ENCODE measurements around the gene KCNQ2. TPM values are rescaled to one million over a fixed set of nuclear protein-coding genes. Genes with fewer than 3 reads are reported as not detected.

Gene KCNQ2
- total and polyA plus RNA-seq, 8 donors = 0.03 to 2.2 (median 0.25) TPM; not detected in 5

GRCh38 chr20:63449796-63450730, 22.4 kb downstream of the KCNQ2 start:
- DNase-seq = no peak
- Histone ChIP-seq H3K27me3 (peaks cover 6 to 100% (median 68%) of the 10 kb centered on the region in 3 donors), H3K27ac (no peak overlapping the region), H3K9me3 (no peaks in the 10 kb centered on the region), H3K4me1 (peaks cover 3 to 16% (median 9%) of the 10 kb centered on the region in 4 donors), H3K4me3 (no peak overlapping the region), H3K36me3 (no peaks in the 10 kb centered on the region)
- 76 to 85% (median 78%) methylated on average over 13 to 30 of the region's 30 CpGs for WGBS, 5 donors
- intact Hi-C loops (cut with DNase I; ENCODE audit: low total_unique reads) = no loop called here
- TF ChIP-seq CTCF (IDR thresholded peaks at IDR 0.05) (no peak), EP300 (IDR thresholded peaks at IDR 0.05) (no peak), POLR2A (IDR thresholded peaks at IDR 0.05) (no peak), POLR2AphosphoS5 (IDR thresholded peaks at IDR 0.05) (no peak)

- TF ChIP-seq EP300 (IDR thresholded peaks at IDR 0.05) (no peak), CTCF (IDR thresholded peaks at IDR 0.05) (no peak), POLR2AphosphoS5 (IDR thresholded peaks at IDR 0.05) (no peak), POLR2A (IDR thresholded peaks at IDR 0.05) (no peak)
- H3K9me3 ChIP-seq = no peaks in the 10 kb centered on the region
- intact Hi-C loops (cut with DNase I; ENCODE audit: low total_unique reads) = no loop called here
- peaks cover 6 to 98% (median 58%) of the 10 kb centered on the region in 3 donors for H3K27me3 ChIP-seq
- peaks cover 0 to 9% (median 3%) of the 10 kb centered on the region in 4 donors for H3K4me1 ChIP-seq
- H3K4me3 ChIP-seq = no peak overlapping the region
- no peak for DNase-seq
- no peaks in the 10 kb centered on the region for H3K36me3 ChIP-seq
- H3K27ac ChIP-seq = no peak overlapping the region
- 77 to 84% (median 81%) methylated on average over 5 of the region's 5 CpGs for WGBS, 5 donors
Observed at GRCh38 chr20:63449025-63449424, 23.4 kb downstream of the KCNQ2 start.

GRCh38 chr20:63448031-63448430, 24.4 kb downstream of the KCNQ2 start:
- DNase-seq = no peak

GRCh38 chr20:63447320-63447719, 25.1 kb downstream of the KCNQ2 start:
- H3K4me1 ChIP-seq = no peaks in the 10 kb centered on the region
- no peak for TF ChIP-seq CTCF (IDR thresholded peaks at IDR 0.05)
- TF ChIP-seq EP300 (IDR thresholded peaks at IDR 0.05) = no peak
- TF ChIP-seq POLR2A (IDR thresholded peaks at IDR 0.05) = no peak
- no peak for TF ChIP-seq POLR2AphosphoS5 (IDR thresholded peaks at IDR 0.05)
- WGBS, 5 donors = 71 to 80% (median 78%) methylated on average over 16 of the region's 16 CpGs
- peaks cover 0 to 81% (median 40%) of the 10 kb centered on the region in 3 donors for H3K27me3 ChIP-seq
- intact Hi-C loops (cut with DNase I; ENCODE audit: low total_unique reads) = no loop called here
- no peaks in the 10 kb centered on the region for H3K36me3 ChIP-seq
- H3K9me3 ChIP-seq = no peaks in the 10 kb centered on the region
- no peak overlapping the region for H3K27ac ChIP-seq
- H3K4me3 ChIP-seq = no peak overlapping the region
- no peak for DNase-seq

More at GRCh38 chr20:63448031-63448430, 24.4 kb downstream of the KCNQ2 start:
- H3K4me1 ChIP-seq = peaks cover 0 to under 1% (median 0%) of the 10 kb centered on the region in 4 donors
- WGBS, 5 donors = 31 to 55% (median 38%) methylated on average over 18 of the region's 18 CpGs
- H3K27ac ChIP-seq = no peak overlapping the region
- no peaks in the 10 kb centered on the region for H3K36me3 ChIP-seq
- no peaks in the 10 kb centered on the region for H3K9me3 ChIP-seq
- intact Hi-C loops (cut with DNase I; ENCODE audit: low total_unique reads) = no loop called here
- H3K27me3 ChIP-seq = peaks cover 6 to 88% (median 48%) of the 10 kb centered on the region in 3 donors
- H3K4me3 ChIP-seq = no peak overlapping the region
- no peak for TF ChIP-seq POLR2A (IDR thresholded peaks at IDR 0.05)
- TF ChIP-seq CTCF (IDR thresholded peaks at IDR 0.05) = no peak
- TF ChIP-seq POLR2AphosphoS5 (IDR thresholded peaks at IDR 0.05) = no peak
- TF ChIP-seq EP300 (IDR thresholded peaks at IDR 0.05) = no peak

All from stomach (tissue), 9 donors.